ENCODE results near the gene RASD1.

DNA sequence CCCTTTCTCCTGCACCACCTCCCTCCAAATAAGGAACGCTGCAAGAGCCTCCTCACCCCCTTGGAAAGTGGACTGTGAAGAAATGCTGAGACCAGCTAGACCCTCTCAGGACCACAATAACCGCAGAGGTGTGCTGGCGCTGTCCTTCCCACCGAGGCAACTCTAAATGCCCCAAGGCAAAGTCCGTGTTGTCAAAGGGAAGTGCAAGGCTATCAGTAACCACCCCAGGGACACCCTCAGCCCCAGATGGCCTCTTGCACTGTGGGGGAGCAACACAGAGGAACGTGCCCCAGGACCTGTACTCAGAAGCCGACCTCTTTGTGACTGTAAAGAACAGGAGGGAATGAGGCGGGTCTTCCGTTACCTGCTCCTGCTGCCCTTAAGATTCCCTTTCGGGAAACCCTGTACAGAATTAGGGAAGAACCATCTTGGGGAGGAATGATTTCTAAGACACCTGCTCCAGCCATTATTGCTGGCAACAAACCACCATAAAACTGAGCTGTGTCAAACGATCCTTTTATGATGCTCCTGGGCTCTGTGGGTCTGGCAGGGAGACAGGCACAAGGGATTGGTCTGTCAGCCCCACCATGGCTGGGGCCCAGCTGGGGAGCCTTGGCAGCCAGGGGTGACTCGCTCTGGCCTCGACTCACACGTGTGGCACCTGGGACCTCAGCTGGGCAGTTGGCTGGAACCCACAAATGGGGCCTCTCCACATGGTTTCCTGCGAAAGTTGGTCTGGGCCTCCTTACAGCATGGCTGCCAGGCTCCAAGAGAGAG is 34.0 kb downstream of the RASD1 start:
- TF ChIP-seq, protein P1, sequence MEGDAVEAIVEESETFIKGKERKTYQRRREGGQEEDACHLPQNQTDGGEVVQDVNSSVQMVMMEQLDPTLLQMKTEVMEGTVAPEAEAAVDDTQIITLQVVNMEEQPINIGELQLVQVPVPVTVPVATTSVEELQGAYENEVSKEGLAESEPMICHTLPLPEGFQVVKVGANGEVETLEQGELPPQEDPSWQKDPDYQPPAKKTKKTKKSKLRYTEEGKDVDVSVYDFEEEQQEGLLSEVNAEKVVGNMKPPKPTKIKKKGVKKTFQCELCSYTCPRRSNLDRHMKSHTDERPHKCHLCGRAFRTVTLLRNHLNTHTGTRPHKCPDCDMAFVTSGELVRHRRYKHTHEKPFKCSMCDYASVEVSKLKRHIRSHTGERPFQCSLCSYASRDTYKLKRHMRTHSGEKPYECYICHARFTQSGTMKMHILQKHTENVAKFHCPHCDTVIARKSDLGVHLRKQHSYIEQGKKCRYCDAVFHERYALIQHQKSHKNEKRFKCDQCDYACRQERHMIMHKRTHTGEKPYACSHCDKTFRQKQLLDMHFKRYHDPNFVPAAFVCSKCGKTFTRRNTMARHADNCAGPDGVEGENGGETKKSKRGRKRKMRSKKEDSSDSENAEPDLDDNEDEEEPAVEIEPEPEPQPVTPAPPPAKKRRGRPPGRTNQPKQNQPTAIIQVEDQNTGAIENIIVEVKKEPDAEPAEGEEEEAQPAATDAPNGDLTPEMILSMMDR (IDR thresholded peaks at IDR 0.05) = no peak
- no peak for TF ChIP-seq POLR2A (IDR thresholded peaks at IDR 0.05)
